ENCODE measurements around the gene CLTCL1.

CLTCL1 gene

GRCh38 chr22:19224557-19224956 is 67.0 kb downstream of the CLTCL1 start:
- Mint-ChIP-seq H3K27ac (no peak overlapping the region), H3K4me3 (no peak overlapping the region), H3K4me1 (ENCODE audit: low read depth) (no peaks in the 10 kb centered on the region), H3K36me3 (no peaks in the 10 kb centered on the region), H3K27me3 (no peaks in the 10 kb centered on the region), H3K9me3 (ENCODE audit: low read depth) (no peaks in the 10 kb centered on the region)

GRCh38 chr22:19223617-19224016 is 67.9 kb downstream of the CLTCL1 start:
- Mint-ChIP-seq H3K27me3 (no peaks in the 10 kb centered on the region), H3K36me3 (no peaks in the 10 kb centered on the region), H3K9me3 (ENCODE audit: low read depth) (no peaks in the 10 kb centered on the region), H3K27ac (no peak overlapping the region), H3K4me3 (no peak overlapping the region), H3K4me1 (ENCODE audit: low read depth) (no peaks in the 10 kb centered on the region)

DNA sequence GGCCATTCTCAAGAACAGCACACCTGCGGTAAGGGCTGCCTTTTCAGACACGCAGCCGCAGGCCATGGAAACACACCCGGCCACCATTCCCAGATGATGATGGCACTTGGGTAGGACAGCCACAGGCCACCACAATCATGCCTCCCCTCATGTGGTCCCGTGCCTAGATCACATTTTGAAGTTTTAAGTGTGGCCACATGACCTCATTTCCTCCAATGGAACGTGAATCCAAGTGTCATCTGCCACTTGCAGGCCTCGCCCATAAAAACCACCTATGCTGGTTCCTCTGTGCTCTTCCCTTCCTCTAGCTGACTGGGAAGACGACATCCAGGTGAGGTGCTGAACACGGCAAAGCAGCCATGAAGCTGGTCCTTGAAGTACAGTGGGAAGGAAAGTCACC is 68.4 kb downstream of the CLTCL1 start:
- no peak overlapping the region for H3K4me3 Mint-ChIP-seq
- H3K27ac Mint-ChIP-seq: no peak overlapping the region
- peaks cover 2% of the 10 kb centered on the region for H3K4me1 Mint-ChIP-seq (ENCODE audit: low read depth)
- H3K9me3 Mint-ChIP-seq (ENCODE audit: low read depth): no peaks in the 10 kb centered on the region
- no peaks in the 10 kb centered on the region for H3K36me3 Mint-ChIP-seq
- H3K27me3 Mint-ChIP-seq: no peaks in the 10 kb centered on the region

DNA sequence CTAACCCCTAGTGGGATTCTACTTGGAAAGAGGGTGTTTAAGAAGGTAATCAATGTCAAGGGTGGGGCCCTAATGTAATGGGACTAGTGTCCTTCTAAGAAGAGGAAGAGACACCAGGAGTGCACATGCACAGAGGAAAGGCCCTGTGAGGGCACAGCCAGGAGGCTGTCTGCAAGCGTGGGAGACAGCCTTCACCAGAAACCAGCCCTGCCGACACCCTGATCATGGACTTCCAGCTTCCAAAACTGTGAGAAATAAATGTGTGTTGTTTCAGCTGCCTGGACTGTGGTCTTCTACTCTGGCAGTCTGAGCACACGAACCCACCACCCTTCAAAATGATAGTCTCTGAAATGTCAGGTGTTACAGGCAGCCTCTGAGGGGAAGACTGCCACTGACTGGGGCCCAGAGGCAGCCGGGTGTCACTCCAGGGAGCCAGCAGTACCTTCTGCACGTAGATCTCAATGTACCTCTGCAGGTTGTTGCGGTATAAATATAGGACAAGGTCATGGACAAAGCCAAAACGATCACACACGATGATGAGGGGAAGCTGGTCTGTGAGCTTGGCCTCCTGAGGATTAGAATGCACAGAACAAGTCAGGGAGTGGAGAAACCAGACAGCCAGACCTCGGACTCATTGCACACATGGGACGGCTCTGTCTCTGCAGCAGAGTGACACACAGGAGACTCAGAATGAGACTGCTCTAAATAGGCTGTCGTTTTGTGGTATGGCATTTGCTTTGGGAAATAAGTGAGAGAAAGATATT is 69.1 kb downstream of the CLTCL1 start:
- H3K4me3 Mint-ChIP-seq: no peak overlapping the region
- peaks cover 5% of the 10 kb centered on the region for H3K4me1 Mint-ChIP-seq (ENCODE audit: low read depth)
- H3K27ac Mint-ChIP-seq: no peak overlapping the region
- no peaks in the 10 kb centered on the region for H3K27me3 Mint-ChIP-seq
- H3K36me3 Mint-ChIP-seq: no peaks in the 10 kb centered on the region
- no peaks in the 10 kb centered on the region for H3K9me3 Mint-ChIP-seq (ENCODE audit: low read depth)

- Mint-ChIP-seq H3K27ac (no peak overlapping the region), H3K36me3 (no peaks in the 10 kb centered on the region), H3K9me3 (ENCODE audit: low read depth) (no peaks in the 10 kb centered on the region), H3K27me3 (no peaks in the 10 kb centered on the region), H3K4me1 (ENCODE audit: low read depth) (peaks cover 5% of the 10 kb centered on the region), H3K4me3 (no peak overlapping the region)
These were observed 70.7 kb downstream of the CLTCL1 start for GRCh38 chr22:19220867-19221266.

GRCh38 chr22:19218541-19219233 is 72.8 kb downstream of the CLTCL1 start:
- Mint-ChIP-seq H3K9me3 (ENCODE audit: low read depth) (no peaks in the 10 kb centered on the region), H3K27ac (no peak overlapping the region), H3K36me3 (no peaks in the 10 kb centered on the region), H3K27me3 (no peaks in the 10 kb centered on the region), H3K4me1 (ENCODE audit: low read depth) (peaks cover 5% of the 10 kb centered on the region), H3K4me3 (no peak overlapping the region)

- Mint-ChIP-seq H3K4me1 (ENCODE audit: low read depth) (peaks cover 5% of the 10 kb centered on the region), H3K27me3 (no peaks in the 10 kb centered on the region), H3K27ac (no peak overlapping the region), H3K36me3 (no peaks in the 10 kb centered on the region), H3K4me3 (no peak overlapping the region), H3K9me3 (ENCODE audit: low read depth) (no peaks in the 10 kb centered on the region)
These were observed 74.9 kb downstream of the CLTCL1 start for GRCh38 chr22:19216579-19216978.

GRCh38 chr22:19215360-19215759 is 76.2 kb downstream of the CLTCL1 start:
- Mint-ChIP-seq H3K27me3 (peaks cover 3% of the 10 kb centered on the region), H3K36me3 (no peaks in the 10 kb centered on the region), H3K4me3 (no peak overlapping the region), H3K9me3 (ENCODE audit: low read depth) (no peaks in the 10 kb centered on the region), H3K27ac (no peak overlapping the region), H3K4me1 (ENCODE audit: low read depth) (peaks cover 5% of the 10 kb centered on the region)

- Mint-ChIP-seq H3K27ac (no peak overlapping the region), H3K27me3 (peaks cover 7% of the 10 kb centered on the region), H3K9me3 (ENCODE audit: low read depth) (no peaks in the 10 kb centered on the region), H3K36me3 (no peaks in the 10 kb centered on the region), H3K4me3 (no peak overlapping the region), H3K4me1 (ENCODE audit: low read depth) (peaks cover 5% of the 10 kb centered on the region)
These were observed 77.4 kb downstream of the CLTCL1 start for GRCh38 chr22:19214078-19214473.

DNA sequence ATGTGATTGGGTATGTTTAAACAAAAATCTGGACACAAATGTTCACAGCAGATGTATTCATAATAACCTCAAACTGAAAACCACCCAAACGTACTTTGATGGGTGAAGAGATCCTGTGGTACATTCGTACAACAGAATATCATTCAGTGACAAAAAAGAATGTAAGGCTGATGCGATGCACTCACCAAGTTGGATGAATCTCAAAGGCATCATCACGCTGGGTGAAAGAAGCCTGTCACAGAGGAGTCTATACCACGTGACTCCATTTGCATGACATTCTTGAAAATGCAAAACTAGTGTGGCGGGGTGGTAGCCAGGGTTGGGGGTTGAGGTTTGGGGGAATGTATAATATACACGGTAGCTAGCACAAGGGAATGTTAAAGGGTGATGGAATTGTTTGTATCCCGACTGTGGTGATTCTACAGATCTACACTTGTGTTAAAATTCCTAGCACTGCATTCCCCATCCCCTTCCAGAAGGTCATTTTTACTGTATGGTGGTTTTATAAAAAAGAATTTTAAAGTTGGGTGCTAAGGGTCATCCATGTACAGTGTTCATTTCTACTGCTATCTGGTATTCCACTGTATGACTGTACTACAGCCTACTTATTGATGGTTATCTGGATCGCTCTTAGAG is 78.0 kb downstream of the CLTCL1 start:
- H3K27me3 Mint-ChIP-seq: peaks cover 8% of the 10 kb centered on the region
- no peaks in the 10 kb centered on the region for H3K9me3 Mint-ChIP-seq (ENCODE audit: low read depth)
- H3K4me3 Mint-ChIP-seq: no peak overlapping the region
- H3K27ac Mint-ChIP-seq: no peak overlapping the region
- peaks cover 5% of the 10 kb centered on the region for H3K4me1 Mint-ChIP-seq (ENCODE audit: low read depth)
- H3K36me3 Mint-ChIP-seq: no peaks in the 10 kb centered on the region

GRCh38 chr22:19213001-19213400 is 78.5 kb downstream of the CLTCL1 start:
- no peaks in the 10 kb centered on the region for H3K9me3 Mint-ChIP-seq (ENCODE audit: low read depth)
- no peaks in the 10 kb centered on the region for H3K36me3 Mint-ChIP-seq
- no peak overlapping the region for H3K27ac Mint-ChIP-seq
- peaks cover 13% of the 10 kb centered on the region for H3K27me3 Mint-ChIP-seq
- H3K4me1 Mint-ChIP-seq (ENCODE audit: low read depth): peaks cover 3% of the 10 kb centered on the region
- H3K4me3 Mint-ChIP-seq: no peak overlapping the region

- Mint-ChIP-seq H3K36me3 (no peaks in the 10 kb centered on the region), H3K9me3 (ENCODE audit: low read depth) (no peaks in the 10 kb centered on the region), H3K4me3 (no peak overlapping the region), H3K4me1 (ENCODE audit: low read depth) (no peaks in the 10 kb centered on the region), H3K27me3 (peaks cover 13% of the 10 kb centered on the region), H3K27ac (no peak overlapping the region)
These were observed 79.1 kb downstream of the CLTCL1 start for GRCh38 chr22:19212302-19212870.

- H3K36me3 Mint-ChIP-seq: no peaks in the 10 kb centered on the region
- peaks cover 13% of the 10 kb centered on the region for H3K27me3 Mint-ChIP-seq
- H3K4me3 Mint-ChIP-seq: no peak overlapping the region
- no peak overlapping the region for H3K27ac Mint-ChIP-seq
- H3K4me1 Mint-ChIP-seq (ENCODE audit: low read depth): no peaks in the 10 kb centered on the region
- H3K9me3 Mint-ChIP-seq (ENCODE audit: low read depth): no peaks in the 10 kb centered on the region
These were observed 81.3 kb downstream of the CLTCL1 start for GRCh38 chr22:19210188-19210587.

- H3K27ac Mint-ChIP-seq: no peak overlapping the region
- no peaks in the 10 kb centered on the region for H3K4me1 Mint-ChIP-seq (ENCODE audit: low read depth)
- no peak overlapping the region for H3K4me3 Mint-ChIP-seq
- H3K9me3 Mint-ChIP-seq (ENCODE audit: low read depth): no peaks in the 10 kb centered on the region
- no peaks in the 10 kb centered on the region for H3K36me3 Mint-ChIP-seq
- peaks cover 13% of the 10 kb centered on the region for H3K27me3 Mint-ChIP-seq
These were observed 83.2 kb downstream of the CLTCL1 start for GRCh38 chr22:19208287-19208847.

- Mint-ChIP-seq H3K9me3 (ENCODE audit: low read depth) (no peaks in the 10 kb centered on the region), H3K4me3 (no peak overlapping the region)
These were observed 83.6 kb downstream of the CLTCL1 start for GRCh38 chr22:19207884-19208283.

More at GRCh38 chr22:19207884-19208283, 83.6 kb downstream of the CLTCL1 start:
- H3K36me3 Mint-ChIP-seq: no peaks in the 10 kb centered on the region
- H3K4me1 Mint-ChIP-seq (ENCODE audit: low read depth): no peaks in the 10 kb centered on the region
- H3K27me3 Mint-ChIP-seq: peaks cover 13% of the 10 kb centered on the region
- no peak overlapping the region for H3K27ac Mint-ChIP-seq

Data from activated naive CD8-positive, alpha-beta T cell (primary cell).